Measurements from ENCODE around the gene CEPT1. TPM values are rescaled to one million over a fixed set of nuclear protein-coding genes. Genes with fewer than 3 reads are reported as not detected.

The CEPT1 gene
- polyA plus RNA-seq, 3 donors, result 20.8 to 44.3 (median 26.9) TPM

DNA sequence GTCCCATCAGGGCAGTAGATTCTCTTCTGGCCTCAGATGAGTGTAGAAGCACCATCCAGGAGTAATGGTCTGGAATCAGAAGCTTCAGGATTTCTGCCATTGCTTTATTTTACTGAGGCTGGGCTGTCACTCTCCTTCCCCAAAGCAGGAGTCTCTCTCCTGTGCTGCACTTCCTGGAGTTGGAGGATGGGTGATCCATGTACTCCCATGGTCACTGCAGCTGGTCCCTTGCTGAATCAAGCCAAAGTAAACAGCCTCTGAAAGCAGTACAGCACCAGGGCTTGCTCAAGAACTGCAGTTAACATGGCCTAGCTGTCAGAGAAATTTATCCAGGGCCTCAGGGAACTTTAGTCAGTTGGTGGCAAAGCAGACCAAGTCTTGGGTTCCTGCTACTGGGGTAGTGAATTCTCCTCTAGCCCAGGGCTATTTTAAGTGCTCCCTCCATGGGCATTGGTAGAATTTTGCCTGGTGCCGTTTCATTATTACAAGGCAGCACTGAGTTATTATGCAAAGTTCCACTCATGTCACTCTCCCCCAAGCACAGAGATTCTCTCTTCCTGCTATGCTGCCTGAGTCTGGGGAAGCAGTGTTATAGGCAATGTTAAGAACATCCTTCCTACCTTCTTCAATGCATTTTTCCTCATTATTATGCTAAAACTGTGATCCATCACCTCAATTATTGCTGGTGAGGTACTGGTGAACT lies 29.7 kb upstream of the CEPT1 start:
- H4K20me1 ChIP-seq (ENCODE audit: insufficient read depth, low read length), result no peaks in the 10 kb centered on the region
- DNase-seq, result no peak
- no peak overlapping the region for H3K9ac ChIP-seq (ENCODE audit: insufficient read depth, low read length, poor library complexity, severe bottlenecking)
- H3K27me3 Mint-ChIP-seq (ENCODE audit: low read depth in 3 of 3), result no peaks in the 10 kb centered on the region
- no peaks in the 10 kb centered on the region for H3K4me1 Mint-ChIP-seq
- no peak overlapping the region for H3K4me3 Mint-ChIP-seq
- H3K27ac ChIP-seq (ENCODE audit: low read depth in 1 of 2, low read length in 2 of 2), result no peak overlapping the region
- intact Hi-C loops (cut with micrococcal nuclease), result no loop called here
- no peak overlapping the region for H3K4me3 ChIP-seq (replicated peaks in 1 of 3; ENCODE audit: low read depth in 2 of 3, low read length in 3 of 3)
- no peak overlapping the region for H2AFZ ChIP-seq (ENCODE audit: insufficient read depth, low read depth, low read length, poor library complexity, severe bottlenecking)
- TF ChIP-seq, protein P1, sequence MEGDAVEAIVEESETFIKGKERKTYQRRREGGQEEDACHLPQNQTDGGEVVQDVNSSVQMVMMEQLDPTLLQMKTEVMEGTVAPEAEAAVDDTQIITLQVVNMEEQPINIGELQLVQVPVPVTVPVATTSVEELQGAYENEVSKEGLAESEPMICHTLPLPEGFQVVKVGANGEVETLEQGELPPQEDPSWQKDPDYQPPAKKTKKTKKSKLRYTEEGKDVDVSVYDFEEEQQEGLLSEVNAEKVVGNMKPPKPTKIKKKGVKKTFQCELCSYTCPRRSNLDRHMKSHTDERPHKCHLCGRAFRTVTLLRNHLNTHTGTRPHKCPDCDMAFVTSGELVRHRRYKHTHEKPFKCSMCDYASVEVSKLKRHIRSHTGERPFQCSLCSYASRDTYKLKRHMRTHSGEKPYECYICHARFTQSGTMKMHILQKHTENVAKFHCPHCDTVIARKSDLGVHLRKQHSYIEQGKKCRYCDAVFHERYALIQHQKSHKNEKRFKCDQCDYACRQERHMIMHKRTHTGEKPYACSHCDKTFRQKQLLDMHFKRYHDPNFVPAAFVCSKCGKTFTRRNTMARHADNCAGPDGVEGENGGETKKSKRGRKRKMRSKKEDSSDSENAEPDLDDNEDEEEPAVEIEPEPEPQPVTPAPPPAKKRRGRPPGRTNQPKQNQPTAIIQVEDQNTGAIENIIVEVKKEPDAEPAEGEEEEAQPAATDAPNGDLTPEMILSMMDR (IDR thresholded peaks at IDR 0.05), result no peak
- H3K9me3 Mint-ChIP-seq, result peaks cover 9 to 24% (median 15%) of the 10 kb centered on the region in 7 donors
- H3K9me3 ChIP-seq (replicated peaks in 1 of 2; ENCODE audit: control insufficient read depth in 1 of 2, insufficient read depth in 1 of 2, low read length in 2 of 2), result peaks cover 8 to 19% of the 10 kb centered on the region in 2 donors
- H3K4me1 ChIP-seq (ENCODE audit: control insufficient read depth in 1 of 2, insufficient read depth in 2 of 2, low read length in 2 of 2), result no peaks in the 10 kb centered on the region
- H3K27ac Mint-ChIP-seq, result no peak overlapping the region
- peaks cover 29 to 43% of the 10 kb centered on the region in 2 donors for H3K36me3 Mint-ChIP-seq
- peaks cover 8 to 36% of the 10 kb centered on the region in 2 donors for H3K36me3 ChIP-seq (replicated peaks in 1 of 2; ENCODE audit: control insufficient read depth in 1 of 2, insufficient read depth in 2 of 2, low read length in 2 of 2)
- no peak overlapping the region for H3K4me2 ChIP-seq (replicated peaks; ENCODE audit: extremely low read depth, low read length, poor library complexity, severe bottlenecking)
- WGBS (ENCODE audit: insufficient coverage), result no CpG with 5 or more reads among the region's 1 CpG
- H3K79me2 ChIP-seq (ENCODE audit: insufficient read depth, low read length), result no peaks in the 10 kb centered on the region
- H3K27me3 ChIP-seq (ENCODE audit: control insufficient read depth in 2 of 2, insufficient read depth in 2 of 2, low read length in 2 of 2), result no peaks in the 10 kb centered on the region

DNA sequence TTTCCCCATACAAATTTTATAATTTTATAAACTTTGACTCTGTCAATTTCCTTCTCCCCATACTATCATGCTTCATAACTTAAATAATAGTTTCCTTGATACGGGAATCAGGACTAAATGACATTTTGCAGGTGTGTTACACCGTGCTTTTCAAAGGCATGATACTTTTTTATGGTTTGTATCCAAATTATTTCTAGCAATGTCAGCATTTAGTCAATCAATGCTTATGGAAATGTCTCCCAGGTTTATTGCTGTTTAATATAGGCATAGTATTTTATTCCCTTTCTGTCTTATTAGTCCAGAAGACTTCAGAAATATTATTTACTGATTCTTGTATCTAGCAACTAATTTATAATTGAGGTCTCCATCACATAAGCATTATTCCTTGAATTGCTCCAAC lies 23.5 kb upstream of the CEPT1 start:
- Mint-ChIP-seq H3K4me3 (no peak overlapping the region), H3K27me3 (ENCODE audit: low read depth in 3 of 3) (no peaks in the 10 kb centered on the region), H3K27ac (no peak overlapping the region), H3K4me1 (no peaks in the 10 kb centered on the region), H3K9me3 (peaks cover 0 to 2% (median 0%) of the 10 kb centered on the region in 7 donors), H3K36me3 (peaks cover 61 to 73% of the 10 kb centered on the region in 2 donors)
- no peaks in the 10 kb centered on the region for H4K20me1 ChIP-seq (ENCODE audit: insufficient read depth, low read length)
- peaks cover 64 to 89% of the 10 kb centered on the region in 2 donors for H3K36me3 ChIP-seq (replicated peaks in 1 of 2; ENCODE audit: control insufficient read depth in 1 of 2, insufficient read depth in 2 of 2, low read length in 2 of 2)
- DNase-seq, result no peak
- H2AFZ ChIP-seq (ENCODE audit: insufficient read depth, low read depth, low read length, poor library complexity, severe bottlenecking), result no peak overlapping the region
- intact Hi-C loops (cut with micrococcal nuclease), result no loop called here
- no peaks in the 10 kb centered on the region for H3K4me1 ChIP-seq (ENCODE audit: control insufficient read depth in 1 of 2, insufficient read depth in 2 of 2, low read length in 2 of 2)
- TF ChIP-seq, protein P1 (IDR thresholded peaks at IDR 0.05), result no peak
- H3K79me2 ChIP-seq (ENCODE audit: insufficient read depth, low read length), result no peaks in the 10 kb centered on the region
- no peak overlapping the region for H3K4me2 ChIP-seq (replicated peaks; ENCODE audit: extremely low read depth, low read length, poor library complexity, severe bottlenecking)
- no peak overlapping the region for H3K4me3 ChIP-seq (replicated peaks in 1 of 3; ENCODE audit: low read depth in 2 of 3, low read length in 3 of 3)
- no peak overlapping the region for H3K9ac ChIP-seq (ENCODE audit: insufficient read depth, low read length, poor library complexity, severe bottlenecking)
- H3K27me3 ChIP-seq (ENCODE audit: control insufficient read depth in 2 of 2, insufficient read depth in 2 of 2, low read length in 2 of 2), result no peaks in the 10 kb centered on the region
- WGBS (ENCODE audit: insufficient coverage), result no CpG with 5 or more reads among the region's 2 CpGs
- no peak overlapping the region for H3K27ac ChIP-seq (ENCODE audit: low read depth in 1 of 2, low read length in 2 of 2)
- H3K9me3 ChIP-seq (replicated peaks in 1 of 2; ENCODE audit: control insufficient read depth in 1 of 2, insufficient read depth in 1 of 2, low read length in 2 of 2), result no peaks in the 10 kb centered on the region

Data from CD14-positive monocyte (primary cell).